Camera-type eye (tissue), 1 donor: ENCODE measurements around the gene DMWD. TPM values are rescaled to one million over a fixed set of nuclear protein-coding genes. Genes with fewer than 3 reads are reported as not detected.

Source experiments
- total RNA-seq: library from RNA; depleted of rRNA; stranded (reverse); fragments of >200 nt; gene quantifications from one replicate; pipeline ENCODE4 v1.2.3, GENCODE V29; 2014

The DMWD gene
- 49.6 TPM for total RNA-seq

GRCh38 chr19:45792470-45793177 lies at the start of gene DMWD:
DMWD (minus strand) TSS chr19:45792845; CDS start chr19:45792756, 89 bp downstream.

GRCh38 chr19:45814851-45815480 lies 22.3 kb upstream of the DMWD start, which contains the start of gene RSPH6A:
RSPH6A (minus strand) TSS chr19:45815308; CDS start chr19:45815176, 132 bp downstream.

GRCh38 chr19:45782162-45782691 lies 10.4 kb downstream of the DMWD start, which contains the start of gene DMPK:
DMPK (minus strand) TSS chr19:45782490; CDS start chr19:45782352, 138 bp downstream.

GRCh38 chr19:45768984-45769782 lies 23.5 kb downstream of the DMWD start, which contains the start of gene SIX5:
SIX5 (minus strand) TSS chr19:45769252; CDS start chr19:45768844, 408 bp downstream.

GRCh38 chr19:45733160-45733810 lies 59.4 kb downstream of the DMWD start, which contains the start of gene MEIOSIN:
MEIOSIN (plus strand) TSS chr19:45733439; CDS start chr19:45735377, 1,938 bp downstream.

Other genes with a start within 250 kb of the DMWD start
- 4.4 TPM for gene OPA3, start 208.0 kb downstream of the DMWD start, total RNA-seq
- gene GPR4, start 190.6 kb downstream of the DMWD start, total RNA-seq, result 0.71 TPM
- gene EML2, start 153.4 kb downstream of the DMWD start, total RNA-seq, result 17.7 TPM
- gene GIPR, start 124.6 kb downstream of the DMWD start, total RNA-seq, result 0.11 TPM
- gene SNRPD2, start 100.9 kb downstream of the DMWD start, total RNA-seq, result 71.1 TPM
- gene QPCTL, start 100.2 kb downstream of the DMWD start, total RNA-seq, result 8.2 TPM
- 12.4 TPM for gene FBXO46, start 61.9 kb downstream of the DMWD start, total RNA-seq
- not detected for gene MEIOSIN, start 59.4 kb downstream of the DMWD start, total RNA-seq
- 14.7 TPM for gene SIX5, start 23.6 kb downstream of the DMWD start, total RNA-seq
- gene DMPK, start 10.4 kb downstream of the DMWD start, total RNA-seq, result 61.5 TPM
- 0.22 TPM for gene RSPH6A, start 22.5 kb upstream of the DMWD start, total RNA-seq
- gene SYMPK, start 70.3 kb upstream of the DMWD start, total RNA-seq, result 49.0 TPM
- not detected for gene FOXA3, start 71.5 kb upstream of the DMWD start, total RNA-seq
- 39.5 TPM for gene IRF2BP1, start 93.3 kb upstream of the DMWD start, total RNA-seq
- 3.2 TPM for gene MYPOP, start 109.8 kb upstream of the DMWD start, total RNA-seq
- gene NANOS2, start 121.9 kb upstream of the DMWD start, total RNA-seq, result not detected
- gene NOVA2, start 181.0 kb upstream of the DMWD start, total RNA-seq, result 10.1 TPM
- 10.3 TPM for gene CCDC61, start 202.6 kb upstream of the DMWD start, total RNA-seq
- gene PGLYRP1, start 230.2 kb upstream of the DMWD start, total RNA-seq, result 0.93 TPM
- 0.77 TPM for gene IGFL4, start 248.2 kb upstream of the DMWD start, total RNA-seq